H1 (cell line): Measurements from ENCODE around the gene EIF4E2. TPM values are rescaled to one million over a fixed set of nuclear protein-coding genes. Genes with fewer than 3 reads are reported as not detected.

ENCODE experiments used
- CHD1 ChIP-seq: IDR thresholded peaks from 2 replicates; pipeline ENCODE4 v1.6.1; 2012; ENCODE audit warnings: low read depth, low read length, improper control_type of control experiment
- EGR1 ChIP-seq: IDR thresholded peaks from 2 replicates; pipeline ENCODE4 v1.6.1; 2011; ENCODE audit warnings: low read depth, low read length, borderline replicate concordance
- EP300 ChIP-seq, 2 experiments: IDR thresholded peaks; 1 replicate in 1 of 2; 2 replicates in 1 of 2; pipeline ENCODE4 v1.6.1; 2011 to 2012; ENCODE audit warnings: low read depth in 2 of 2, low read length in 2 of 2, mild to moderate bottlenecking in 2 of 2, borderline replicate concordance in 1 of 2, inconsistent platforms in 1 of 2, moderate library complexity in 1 of 2
- EZH2 ChIP-seq: fragments of 200-600 bp; sonication (generic); IDR thresholded peaks from 2 replicates; pipeline ENCODE4 v1.7.1; 2012; ENCODE audit warnings: low read depth, mild to moderate bottlenecking, moderate library complexity, low read length, inconsistent platforms; ENCODE audit not compliant: severe bottlenecking
- GTF2F1 ChIP-seq: IDR thresholded peaks from 2 replicates; pipeline ENCODE4 v1.6.1; 2012; ENCODE audit warnings: low read depth, low read length, improper control_type of control experiment, borderline replicate concordance
- KDM4A ChIP-seq: IDR thresholded peaks from one replicate; pipeline ENCODE4 v1.7.1; 2012; ENCODE audit warnings: low read depth, mild to moderate bottlenecking, moderate library complexity, low read length, inconsistent platforms; ENCODE audit not compliant: severe bottlenecking
- KDM5A ChIP-seq: fragments of 200-600 bp; IDR thresholded peaks from 2 replicates; pipeline ENCODE4 v1.7.1; 2012; ENCODE audit warnings: mild to moderate bottlenecking, low read length, inconsistent platforms, mixed read lengths
- MAFK ChIP-seq: IDR thresholded peaks from 2 replicates; pipeline ENCODE4 v1.6.1; 2012; ENCODE audit warnings: low read depth, mild to moderate bottlenecking, improper control_type of control experiment, low read length
- NANOG ChIP-seq: IDR thresholded peaks from 2 replicates; pipeline ENCODE4 v1.6.1; 2011; ENCODE audit warnings: low read length, low read depth, mild to moderate bottlenecking, inconsistent platforms; ENCODE audit not compliant: insufficient read depth, poor library complexity, severe bottlenecking
- PHF8 ChIP-seq: fragments of 200-600 bp; sonication (generic); conservative IDR thresholded peaks from 2 replicates; pipeline ENCODE4 v1.7.1; 2012; ENCODE audit warnings: low read depth, mild to moderate bottlenecking, inconsistent platforms, low read length, moderate library complexity
- POU5F1 ChIP-seq: IDR thresholded peaks from 2 replicates; pipeline ENCODE4 v1.6.1; 2011; ENCODE audit warnings: low read depth, mild to moderate bottlenecking, low read length, moderate library complexity
- RNF2 ChIP-seq: fragments of 200-900, 300-1000 bp; sonication (generic); IDR thresholded peaks from 2 replicates; pipeline ENCODE4 v1.7.1; 2016; ENCODE audit warnings: borderline replicate concordance, low read depth, mild to moderate bottlenecking, antibody characterized with exemption, low read length; ENCODE audit not compliant: poor library complexity, severe bottlenecking; ENCODE audit errors: missing control alignments
- SAP30 ChIP-seq: fragments of 300-600 bp; sonication (generic); IDR thresholded peaks from 2 replicates; pipeline ENCODE4 v1.7.1; 2012; ENCODE audit warnings: low read length, moderate library complexity, mild to moderate bottlenecking, inconsistent platforms; ENCODE audit not compliant: insufficient read depth, insufficient replicate concordance
- SIN3A ChIP-seq, 2 experiments: IDR thresholded peaks in 1 of 2; conservative IDR thresholded peaks in 1 of 2; 2 replicates each; pipeline ENCODE4 v1.6.1; 2011 to 2012; ENCODE audit warnings: low read length in 2 of 2, improper control_type of control experiment in 1 of 2, low read depth in 1 of 2, mild to moderate bottlenecking in 1 of 2
- SP1 ChIP-seq: IDR thresholded peaks from 2 replicates; pipeline ENCODE4 v1.6.1; 2011; ENCODE audit warnings: low read depth, low read length
- SP4 ChIP-seq: IDR thresholded peaks from 2 replicates; pipeline ENCODE4 v1.6.1; 2012; ENCODE audit warnings: low read length, inconsistent platforms
- SRF ChIP-seq: IDR thresholded peaks from 2 replicates; pipeline ENCODE4 v1.6.1; 2011; ENCODE audit warnings: mild to moderate bottlenecking, low read depth, low read length, moderate library complexity
- TAF1 ChIP-seq: IDR thresholded peaks from 2 replicates; pipeline ENCODE4 v1.6.1; 2011; ENCODE audit warnings: mild to moderate bottlenecking, low read depth, low read length
- TAF7 ChIP-seq: optimal IDR thresholded peaks from 2 replicates; pipeline ENCODE3; 2011; ENCODE audit warnings: low read depth, mild to moderate bottlenecking, inconsistent platforms, low read length, moderate library complexity, borderline replicate concordance
- TBP ChIP-seq: IDR thresholded peaks from 2 replicates; pipeline ENCODE4 v1.6.1; 2011; ENCODE audit warnings: low read depth, low read length, improper control_type of control experiment
- ZNF274 ChIP-seq: IDR thresholded peaks from 2 replicates; pipeline ENCODE4 v1.7.0; 2012; ENCODE audit warnings: low read length, borderline replicate concordance; ENCODE audit errors: extremely low read depth
- polyA plus RNA-seq, 7 experiments: library from polyadenylated mRNA; depleted of rRNA in 3 of 7; stranded (reverse) in 5 of 7; unstranded in 2 of 7; fragments of >200 nt in 5 of 7; fragments of 200-250 nt in 2 of 7; gene quantifications; 1 replicate in 5 of 7; 2 replicates in 1 of 7; 4 replicates in 1 of 7; pipeline versions ENCODE4 v1.2.1 to v1.2.3, GENCODE V29; 2011 to 2013; ENCODE audit warnings: missing spikeins in 2 of 7, mixed read lengths in 2 of 7
- total RNA-seq: library from RNA; stranded (reverse); fragmentation: NEBNext Ultra II Directional; extraction: Animal tissue kit (Norgen Biotek cat#: 25700); gene quantifications from 2 replicates; pipeline ENCODE4 v1.2.1, GENCODE V29; 2021

EIF4E2 gene
- total and polyA plus RNA-seq, 2 of the 8 experiments (the other 6 are each of a cell fraction or from before 2014, with no cell fraction given), result 39.4 to 114 TPM

DNA sequence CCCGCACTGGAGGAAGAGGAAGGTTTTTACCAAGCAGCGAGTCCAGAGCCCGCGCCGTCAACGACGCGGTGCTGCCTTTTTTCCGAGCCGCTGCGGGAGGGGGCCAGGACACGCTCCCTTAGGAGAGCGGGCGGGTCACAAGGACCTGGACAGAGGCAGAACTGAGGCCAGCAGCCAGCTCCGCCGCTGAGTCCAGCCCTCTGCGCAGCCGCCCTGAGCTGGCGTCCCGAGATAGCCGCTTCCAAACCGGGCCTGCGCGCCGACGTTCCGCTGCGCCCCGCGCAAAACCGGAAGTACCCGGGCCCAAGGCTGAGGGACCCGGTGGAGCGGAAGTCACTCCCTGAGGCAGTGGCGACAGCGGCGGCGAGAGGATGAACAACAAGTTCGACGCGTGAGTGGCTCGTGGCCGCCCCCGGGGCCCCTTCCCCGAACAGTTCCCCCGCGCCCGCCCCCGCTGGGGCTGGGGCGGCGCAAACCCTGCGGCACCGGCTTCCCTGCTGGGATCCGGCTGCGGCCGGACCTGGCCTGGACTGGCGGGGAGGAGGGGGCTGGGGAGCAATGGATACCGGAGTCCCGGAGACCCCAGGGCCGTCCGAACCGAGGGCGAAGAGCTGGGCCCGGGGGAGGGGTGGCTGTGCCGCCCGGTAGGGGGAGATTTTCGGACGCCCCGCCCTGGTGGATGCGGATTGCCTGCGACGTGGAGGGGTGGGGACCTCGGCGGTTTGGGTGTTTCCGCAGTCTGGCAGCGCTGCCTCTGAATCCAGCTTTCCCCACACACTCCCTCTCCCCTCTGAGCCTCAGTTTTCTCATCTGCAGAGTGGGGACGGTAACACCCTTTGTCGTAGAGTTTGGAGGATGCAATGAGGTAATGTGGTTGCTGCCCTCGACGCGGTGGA is at the start of gene EIF4E2, which contains the start of gene TIGD1 (continued):
- no peak for TF ChIP-seq EZH2
- peak; percentile 97 for TF ChIP-seq PHF8
- peak; percentile 92 for TF ChIP-seq TBP
- TF ChIP-seq KDM5A, result no peak; the same call in 1 of the 2 replicates
- TF ChIP-seq SP4, result peak; percentile 63; the same call in 1 of the 2 replicates
- no peak; a peak in 1 of 3 replicates for TF ChIP-seq EP300 (IDR thresholded peaks at IDR 0.05; ENCODE audit: borderline replicate concordance in 1 of 2, low read depth in 2 of 2, low read length in 2 of 2)
- TF ChIP-seq SRF, result peak; percentile 66
- TF ChIP-seq SIN3A (conservative IDR thresholded peaks at IDR 0.05 in 1 of 2, IDR thresholded peaks at IDR 0.05 in 1 of 2; ENCODE audit: low read depth in 1 of 2, low read length in 2 of 2), result peak; percentile 58 to 85; a peak in 2 of 4 replicates
- TF ChIP-seq RNF2, result no peak
- peak; percentile 24 for TF ChIP-seq NANOG
- TF ChIP-seq TAF1, result peak; percentile 99
- peak; percentile 92 for TF ChIP-seq TAF7
- peak; percentile 74; the same call in 1 of the 2 replicates for TF ChIP-seq EGR1
- TF ChIP-seq ZNF274, result no peak
- peak; percentile 54 for TF ChIP-seq SAP30
- TF ChIP-seq SP1, result peak; percentile 41; the same call in 1 of the 2 replicates
- TF ChIP-seq KDM4A, result peak; percentile 32
- TF ChIP-seq POU5F1, result no peak
- TF ChIP-seq MAFK, result no peak
- TF ChIP-seq GTF2F1, result peak; percentile 90; the same call in 1 of the 2 replicates
- TF ChIP-seq CHD1, result no peak
